Activated CD8-positive, alpha-beta memory T cell treated with anti-CD3 and anti-CD28 coated beads for 1 hour (primary cell): ENCODE data around the gene DDX46.
"Not testable (repeated sequence)": the region's sequence is repeated elsewhere in the genome, so short reads cannot be mapped to it uniquely, and the experiment has no call there.

Experiments
- DNase-seq, 2 donors: peaks; one replicate each; pipeline ENCODE4 v3.0.0-alpha.2; 2020; ENCODE audit warnings: low read depth in 1 of 2; ENCODE audit errors: extremely low read depth in 1 of 2

DDX46 gene

GRCh38 chr5:134758504-134759341 lies at the start of gene DDX46:
Gene DDX46, plus strand, starts transcription at chr5:134758779. Its CDS starts 160 bp downstream, at chr5:134758939.
- peak; percentile 82 to 89 for DNase-seq

- DNase-seq = no peak
These were observed 44.5 kb upstream of the DDX46 start for GRCh38 chr5:134714120-134714519.

GRCh38 chr5:134714541-134714940 lies 44.0 kb upstream of the DDX46 start:
- no peak for DNase-seq

GRCh38 chr5:134715466-134715865 lies 43.1 kb upstream of the DDX46 start:
- not testable (repeated sequence) for DNase-seq

GRCh38 chr5:134724872-134725271 lies 33.7 kb upstream of the DDX46 start:
- no peak for DNase-seq

- DNase-seq = no peak
These were observed 25.8 kb upstream of the DDX46 start for GRCh38 chr5:134732819-134733218.

- no peak for DNase-seq
These were observed 23.3 kb upstream of the DDX46 start for GRCh38 chr5:134735243-134735642.

- no peak for DNase-seq
These were observed 22.3 kb upstream of the DDX46 start for GRCh38 chr5:134736173-134736812.

GRCh38 chr5:134738133-134738962 lies 20.2 kb upstream of the DDX46 start, which contains the start of gene CAMLG:
Gene CAMLG, plus strand, starts transcription at chr5:134738548. Its CDS starts 73 bp downstream, at chr5:134738621.
- peak; percentile 94 to 97 for DNase-seq

- DNase-seq = no peak
These were observed 19.5 kb upstream of the DDX46 start for GRCh38 chr5:134738963-134739661.

- DNase-seq = no peak
These were observed 17.5 kb upstream of the DDX46 start for GRCh38 chr5:134741052-134741451.

GRCh38 chr5:134742134-134742533 lies 16.4 kb upstream of the DDX46 start:
- DNase-seq = no peak

GRCh38 chr5:134749415-134749814 lies 9.2 kb upstream of the DDX46 start:
- no peak for DNase-seq

GRCh38 chr5:134758176-134758503 lies 439 bp upstream of the DDX46 start:
- DNase-seq = no peak

- DNase-seq = not testable (repeated sequence)
These were observed 9.1 kb downstream of the DDX46 start for GRCh38 chr5:134767528-134768291.

- no peak for DNase-seq
These were observed 10.6 kb downstream of the DDX46 start for GRCh38 chr5:134769206-134769605.

- no peak for DNase-seq
These were observed 14.0 kb downstream of the DDX46 start for GRCh38 chr5:134772461-134773125.

GRCh38 chr5:134777366-134777765 lies 18.8 kb downstream of the DDX46 start:
- no peak for DNase-seq

GRCh38 chr5:134784241-134784920 lies 25.8 kb downstream of the DDX46 start:
- no peak for DNase-seq
